ENCODE measurements around the gene SLC38A9.
"Not testable (repeated sequence)": the region's sequence is repeated elsewhere in the genome, so short reads cannot be mapped to it uniquely, and the experiment has no call there.

- TF ChIP-seq YY1 (IDR thresholded peaks at IDR 0.05; ENCODE audit: insufficient read depth, insufficient read length); ZNF274 (IDR thresholded peaks at IDR 0.05; ENCODE audit: low read depth, low read length); SUZ12 (IDR thresholded peaks at IDR 0.05; ENCODE audit: extremely low read depth, insufficient read depth, insufficient read length): not testable (repeated sequence)
Observed at GRCh38 chr5:55607309-55607708, 104.8 kb downstream of the SLC38A9 start.

Data from NT2/D1 (cell line).